ENCODE measurements around the gene ABLIM3. TPM values are rescaled to one million over a fixed set of nuclear protein-coding genes. Genes with fewer than 3 reads are reported as not detected.

The ABLIM3 gene
- total and polyA plus RNA-seq, 4 donors, result 8.0 to 54.2 (median 33.6) TPM

GRCh38 chr5:149288436-149288835 lies 147.1 kb downstream of the ABLIM3 start:
- ATAC-seq (ENCODE audit: insufficient read depth, low FRiP score) (peak; percentile 11), DNase-seq (peak; percentile 44 to 74 (median 45))
- 46 to 61% methylated on average over 8 of the region's 8 CpGs for WGBS, 2 donors
- Histone ChIP-seq H3K36me3 (ENCODE audit: control insufficient read depth in 4 of 4, insufficient read depth in 4 of 4, low read length in 4 of 4) (no peaks in the 10 kb centered on the region), H3K9me3 (ENCODE audit: control insufficient read depth in 4 of 4, insufficient read depth in 3 of 4, low read length in 3 of 4) (no peaks in the 10 kb centered on the region), H3K27me3 (ENCODE audit: control insufficient read depth in 3 of 3, insufficient read depth in 3 of 3, low read length in 2 of 3) (no peaks in the 10 kb centered on the region), H3K9ac (ENCODE audit: insufficient read depth in 1 of 2, low read length in 2 of 2) (no peak overlapping the region), H3K4me1 (ENCODE audit: control insufficient read depth in 5 of 5, insufficient read depth in 5 of 5, low read length in 5 of 5) (peaks cover 0 to 22% (median 16%) of the 10 kb centered on the region in 5 donors), H3K27ac (ENCODE audit: low read depth in 1 of 2, low read length in 1 of 2) (peak overlapping the region; percentile 83 to 94), H3K4me3 (no peak overlapping the region)
- no peak for TF ChIP-seq CTCF (IDR thresholded peaks at IDR 0.05; ENCODE audit: control extremely low read depth, extremely low read depth)

GRCh38 chr5:149289301-149289700 lies 148.0 kb downstream of the ABLIM3 start:
- TF ChIP-seq CTCF (IDR thresholded peaks at IDR 0.05; ENCODE audit: control extremely low read depth, extremely low read depth), result no peak
- DNase-seq (peak; percentile 41 to 84 (median 74)), ATAC-seq (ENCODE audit: insufficient read depth, low FRiP score) (no peak)
- Histone ChIP-seq H3K27me3 (ENCODE audit: control insufficient read depth in 3 of 3, insufficient read depth in 3 of 3, low read length in 2 of 3) (no peaks in the 10 kb centered on the region), H3K4me3 (no peak overlapping the region), H3K36me3 (ENCODE audit: control insufficient read depth in 4 of 4, insufficient read depth in 4 of 4, low read length in 4 of 4) (no peaks in the 10 kb centered on the region), H3K9me3 (ENCODE audit: control insufficient read depth in 4 of 4, insufficient read depth in 3 of 4, low read length in 3 of 4) (no peaks in the 10 kb centered on the region), H3K27ac (ENCODE audit: low read depth in 1 of 2, low read length in 1 of 2) (peak overlapping the region; percentile 63 to 94), H3K9ac (ENCODE audit: insufficient read depth in 1 of 2, low read length in 2 of 2) (no peak overlapping the region), H3K4me1 (ENCODE audit: control insufficient read depth in 5 of 5, insufficient read depth in 5 of 5, low read length in 5 of 5) (peaks cover 0 to 24% (median 13%) of the 10 kb centered on the region in 5 donors)
- 17 to 23% methylated on average over 7 of the region's 7 CpGs for WGBS, 2 donors

GRCh38 chr5:149294872-149295829 lies 153.9 kb downstream of the ABLIM3 start:
- whole genome bisulfite sequencing, 2 donors, result 52 to 54% methylated on average over 10 of the region's 10 CpGs
- no peak for TF ChIP-seq CTCF (IDR thresholded peaks at IDR 0.05; ENCODE audit: control extremely low read depth, extremely low read depth)
- H3K9me3 ChIP-seq (ENCODE audit: control insufficient read depth in 4 of 4, insufficient read depth in 3 of 4, low read length in 3 of 4), result no peaks in the 10 kb centered on the region
- no peak overlapping the region for H3K9ac ChIP-seq (ENCODE audit: insufficient read depth in 1 of 2, low read length in 2 of 2)
- no peak overlapping the region for H3K4me3 ChIP-seq
- H3K27me3 ChIP-seq (ENCODE audit: control insufficient read depth in 3 of 3, insufficient read depth in 3 of 3, low read length in 2 of 3), result no peaks in the 10 kb centered on the region
- H3K27ac ChIP-seq (ENCODE audit: low read depth in 1 of 2, low read length in 1 of 2), result peak overlapping the region in 1 of 2 donors; percentile 64
- peaks cover 0 to 33% (median 21%) of the 10 kb centered on the region in 5 donors for H3K4me1 ChIP-seq (ENCODE audit: control insufficient read depth in 5 of 5, insufficient read depth in 5 of 5, low read length in 5 of 5)
- ATAC-seq (ENCODE audit: insufficient read depth, low FRiP score) (no peak), DNase-seq (no peak)
- H3K36me3 ChIP-seq (ENCODE audit: control insufficient read depth in 4 of 4, insufficient read depth in 4 of 4, low read length in 4 of 4), result no peaks in the 10 kb centered on the region
